ENCODE results near the gene PAFAH1B2.

PAFAH1B2 gene

GRCh38 chr11:117188620-117189081 lies 44.6 kb downstream of the PAFAH1B2 start:
- DNase-seq (ENCODE audit: low spot score), result no peak

DNA sequence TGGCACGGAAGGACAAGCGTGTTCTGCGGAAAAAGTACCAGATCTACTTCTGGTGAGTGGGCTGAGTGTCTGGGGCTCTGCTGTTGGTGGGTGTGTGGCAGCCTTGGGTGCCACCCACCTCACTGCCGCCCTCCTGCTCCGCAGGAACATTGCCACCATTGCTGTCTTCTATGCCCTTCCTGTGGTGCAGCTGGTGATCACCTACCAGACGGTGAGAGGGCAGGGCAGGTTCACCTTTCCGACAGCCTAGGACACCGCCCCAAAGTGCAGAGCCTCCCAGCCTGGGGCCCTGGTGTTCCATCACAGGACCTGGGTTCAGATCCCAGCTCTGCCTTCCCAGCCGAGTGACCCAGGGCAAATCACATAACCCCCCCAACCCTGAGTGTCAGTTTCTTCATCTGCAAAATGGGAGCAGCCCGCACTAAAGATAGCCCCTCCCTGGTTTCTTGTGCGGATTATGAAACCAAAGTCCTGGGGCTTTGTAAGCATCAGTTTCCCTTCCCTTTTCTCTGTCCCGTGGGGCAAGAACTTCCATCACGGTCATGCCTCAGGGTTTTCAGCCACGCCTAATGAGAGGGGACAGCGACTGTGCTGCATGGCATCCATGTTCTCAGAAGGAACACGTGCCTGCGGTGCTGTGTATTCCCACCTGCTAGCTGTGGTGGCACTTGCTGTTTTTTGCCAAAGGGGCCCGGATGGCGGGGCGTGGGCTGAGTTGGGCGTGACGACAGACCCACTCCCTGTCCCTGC lies 45.3 kb downstream of the PAFAH1B2 start:
- no peak for DNase-seq (ENCODE audit: low spot score)

GRCh38 chr11:117189941-117190544 lies 46.0 kb downstream of the PAFAH1B2 start:
- no peak for DNase-seq (ENCODE audit: low spot score)

DNA sequence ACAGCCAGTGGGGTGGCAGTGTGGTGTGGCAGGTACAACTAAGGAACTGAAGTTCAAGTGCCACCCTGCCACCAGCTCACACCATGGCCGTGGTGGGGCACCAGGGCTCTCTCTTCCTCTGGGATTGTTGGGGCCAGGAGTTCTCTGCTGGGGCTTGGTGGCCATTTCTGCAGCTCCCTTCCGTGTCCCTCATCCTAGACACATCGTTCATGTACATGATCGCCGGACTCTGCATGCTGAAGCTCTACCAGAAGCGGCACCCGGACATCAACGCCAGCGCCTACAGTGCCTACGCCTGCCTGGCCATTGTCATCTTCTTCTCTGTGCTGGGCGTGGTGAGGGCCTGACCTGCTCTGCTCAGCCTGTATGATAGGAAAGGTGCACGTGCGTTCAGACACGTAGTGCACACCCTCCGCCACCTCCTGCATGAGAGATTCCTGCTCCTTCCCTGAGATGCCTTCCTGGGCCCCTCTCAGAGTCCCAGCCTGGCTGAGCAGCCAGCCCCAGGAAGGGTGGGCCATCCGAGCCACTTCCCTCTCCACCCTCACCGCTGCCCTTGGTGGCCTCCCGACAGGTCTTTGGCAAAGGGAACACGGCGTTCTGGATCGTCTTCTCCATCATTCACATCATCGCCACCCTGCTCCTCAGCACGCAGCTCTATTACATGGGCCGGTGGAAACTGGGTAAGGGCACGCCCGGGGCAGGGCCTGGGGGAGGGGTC lies 47.8 kb downstream of the PAFAH1B2 start:
- DNase-seq (ENCODE audit: low spot score), result no peak

DNA sequence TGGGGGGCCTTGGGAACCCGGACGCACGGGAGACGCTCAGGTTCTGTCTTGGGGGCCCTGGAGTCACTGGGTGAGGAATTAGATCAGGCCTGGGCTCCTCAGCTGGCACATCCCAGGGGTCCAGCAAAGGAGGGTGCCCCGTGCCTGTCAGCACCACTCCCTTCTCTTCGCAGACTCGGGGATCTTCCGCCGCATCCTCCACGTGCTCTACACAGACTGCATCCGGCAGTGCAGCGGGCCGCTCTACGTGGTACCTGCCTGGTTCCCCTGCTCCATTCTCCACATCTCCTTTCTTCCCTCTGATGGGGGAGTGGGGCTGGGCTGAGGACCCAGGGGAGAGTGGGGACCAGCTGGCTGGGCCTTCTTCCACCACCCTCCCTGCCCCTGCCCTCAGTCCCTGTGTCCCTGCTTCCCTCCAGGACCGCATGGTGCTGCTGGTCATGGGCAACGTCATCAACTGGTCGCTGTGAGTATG lies 48.4 kb downstream of the PAFAH1B2 start:
- DNase-seq (ENCODE audit: low spot score), result no peak

DNA sequence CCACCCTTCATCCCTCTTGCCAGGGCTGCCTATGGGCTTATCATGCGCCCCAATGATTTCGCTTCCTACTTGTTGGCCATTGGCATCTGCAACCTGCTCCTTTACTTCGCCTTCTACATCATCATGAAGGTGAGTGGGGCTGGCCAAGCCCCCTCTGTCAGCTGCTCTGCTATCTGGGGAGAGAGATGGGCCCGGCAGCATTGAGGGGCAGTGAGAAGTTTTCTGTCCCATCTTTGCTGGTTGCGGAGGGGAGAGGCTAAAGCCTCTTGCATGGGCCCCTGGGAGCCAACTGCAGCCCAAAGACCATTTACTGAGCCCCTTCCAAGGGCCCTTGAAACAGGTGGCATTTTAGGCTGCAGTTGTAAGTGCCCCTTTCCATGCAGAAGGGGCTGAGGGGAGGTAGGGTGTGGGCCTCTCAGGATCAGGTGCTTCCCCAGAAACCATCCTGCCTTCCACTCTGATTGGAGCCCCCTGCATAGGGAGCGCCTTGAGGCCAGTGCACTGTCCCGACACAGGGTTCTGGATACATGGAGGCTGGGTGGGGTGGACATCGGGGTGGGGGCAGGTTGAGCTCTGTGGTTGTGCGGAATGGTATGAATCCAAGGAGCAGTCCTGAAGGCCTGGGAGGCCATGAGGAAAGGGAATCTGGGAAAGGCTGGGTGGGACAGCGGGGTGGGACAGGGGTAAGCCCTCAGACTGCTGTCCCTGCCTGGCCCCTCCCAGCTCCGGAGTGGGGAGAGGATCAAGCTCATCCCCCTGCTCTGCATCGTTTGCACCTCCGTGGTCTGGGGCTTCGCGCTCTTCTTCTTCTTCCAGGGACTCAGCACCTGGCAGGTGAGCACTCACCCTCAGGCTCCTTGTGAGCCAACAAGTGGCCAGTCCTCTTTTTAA lies 49.3 kb downstream of the PAFAH1B2 start:
- DNase-seq (ENCODE audit: low spot score), result no peak

DNA sequence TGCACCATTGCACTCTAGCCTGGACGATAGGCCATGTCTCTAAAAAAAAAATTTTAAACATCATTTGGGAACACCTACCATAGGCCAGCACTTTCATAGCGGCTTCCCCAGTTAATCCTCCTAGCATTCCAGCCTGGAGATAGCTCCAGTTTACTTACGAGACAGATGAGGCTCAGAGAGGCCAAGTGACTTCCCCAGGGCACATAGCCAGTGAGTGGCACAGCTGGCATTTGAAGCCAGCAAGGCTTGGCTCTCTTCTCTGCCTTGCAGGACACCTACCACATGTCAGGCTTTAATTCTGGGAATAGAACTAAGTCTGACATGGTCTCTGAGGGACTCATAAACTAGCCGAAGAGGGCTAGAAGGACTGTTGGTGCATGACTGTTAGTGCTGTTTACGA lies 50.2 kb downstream of the PAFAH1B2 start:
- DNase-seq (ENCODE audit: low spot score), result no peak

GRCh38 chr11:117195258-117195657 lies 51.2 kb downstream of the PAFAH1B2 start:
- no peak for DNase-seq (ENCODE audit: low spot score)

- DNase-seq (ENCODE audit: low spot score), result no peak
Measured at GRCh38 chr11:117195761-117196160, 51.7 kb downstream of the PAFAH1B2 start.

GRCh38 chr11:117197006-117197405 lies 52.9 kb downstream of the PAFAH1B2 start:
- DNase-seq (ENCODE audit: low spot score), result no peak

GRCh38 chr11:117197516-117198456 lies 53.7 kb downstream of the PAFAH1B2 start:
- no peak for DNase-seq (ENCODE audit: low spot score)

GRCh38 chr11:117198613-117199012 lies 54.5 kb downstream of the PAFAH1B2 start:
- DNase-seq (ENCODE audit: low spot score), result no peak

DNA sequence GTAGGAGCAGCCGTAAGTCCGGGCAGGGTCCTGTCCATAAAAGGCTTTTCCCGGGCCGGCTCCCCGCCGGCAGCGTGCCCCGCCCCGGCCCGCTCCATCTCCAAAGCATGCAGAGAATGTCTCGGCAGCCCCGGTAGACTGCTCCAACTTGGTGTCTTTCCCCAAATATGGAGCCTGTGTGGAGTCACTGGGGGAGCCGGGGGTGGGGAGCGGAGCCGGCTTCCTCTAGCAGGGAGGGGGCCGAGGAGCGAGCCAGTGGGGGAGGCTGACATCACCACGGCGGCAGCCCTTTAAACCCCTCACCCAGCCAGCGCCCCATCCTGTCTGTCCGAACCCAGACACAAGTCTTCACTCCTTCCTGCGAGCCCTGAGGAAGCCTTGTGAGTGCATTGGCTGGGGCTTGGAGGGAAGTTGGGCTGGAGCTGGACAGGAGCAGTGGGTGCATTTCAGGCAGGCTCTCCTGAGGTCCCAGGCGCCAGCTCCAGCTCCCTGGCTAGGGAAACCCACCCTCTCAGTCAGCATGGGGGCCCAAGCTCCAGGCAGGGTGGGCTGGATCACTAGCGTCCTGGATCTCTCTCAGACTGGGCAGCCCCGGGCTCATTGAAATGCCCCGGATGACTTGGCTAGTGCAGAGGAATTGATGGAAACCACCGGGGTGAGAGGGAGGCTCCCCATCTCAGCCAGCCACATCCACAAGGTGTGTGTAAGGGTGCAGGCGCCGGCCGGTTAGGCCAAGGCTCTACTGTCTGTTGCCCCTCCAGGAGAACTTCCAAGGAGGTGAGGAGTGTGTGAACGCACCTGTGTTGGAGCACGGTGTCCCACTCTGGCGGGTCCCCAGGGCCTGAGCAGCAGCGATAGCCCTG lies 55.2 kb downstream of the PAFAH1B2 start, which contains the start of gene TAGLN:
TSS of gene TAGLN (plus strand) at position 318 of the 863 bp plus-strand sequence. CDS start 3,644 bp downstream, outside the sequence.
- peak; percentile 96 for DNase-seq (ENCODE audit: low spot score)

GRCh38 chr11:117199916-117200812 lies 56.1 kb downstream of the PAFAH1B2 start:
- DNase-seq (ENCODE audit: low spot score), result no peak

DNA sequence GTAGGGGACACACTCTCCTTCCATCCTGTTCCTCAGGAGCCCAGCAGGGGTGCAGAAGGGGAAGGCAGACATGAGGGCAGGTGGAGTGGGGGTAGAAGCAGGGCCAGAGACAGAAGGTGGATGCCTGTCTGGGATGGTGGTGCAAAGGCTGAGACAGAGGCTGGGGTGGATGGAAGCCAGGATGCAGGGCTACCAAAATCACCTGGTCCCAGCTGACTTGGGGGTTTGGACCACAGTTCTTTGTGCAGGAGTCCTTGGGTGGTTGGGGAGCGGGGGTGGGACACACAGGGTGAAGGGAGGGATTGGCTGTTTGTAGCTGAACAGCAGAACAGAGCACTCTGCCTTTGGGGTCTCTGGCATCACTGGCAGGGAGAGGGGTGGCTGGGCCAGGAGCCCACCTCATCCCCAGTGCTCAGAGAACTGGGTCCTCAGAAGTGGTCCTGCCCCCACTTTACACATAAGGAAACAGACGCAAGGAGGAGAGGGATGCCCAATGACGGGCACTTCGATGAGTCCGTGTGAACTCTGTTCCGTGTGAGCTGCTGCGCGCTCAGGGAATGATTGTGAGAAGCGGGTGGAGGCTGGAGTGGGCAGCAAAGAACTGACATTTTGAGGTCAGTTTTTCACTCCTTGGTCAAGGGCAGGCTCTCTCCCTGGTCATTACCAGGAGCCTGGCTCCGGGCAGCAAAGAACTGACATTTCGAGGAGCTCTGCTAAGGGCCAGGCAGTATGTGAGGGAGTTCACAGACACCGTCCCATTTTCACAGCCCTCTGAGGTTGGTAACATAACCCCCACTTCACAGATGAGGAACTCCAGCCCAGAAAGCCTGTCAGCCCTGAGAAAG lies 56.9 kb downstream of the PAFAH1B2 start:
- no peak for DNase-seq (ENCODE audit: low spot score)

GRCh38 chr11:117201658-117202305 lies 57.7 kb downstream of the PAFAH1B2 start:
- DNase-seq (ENCODE audit: low spot score), result no peak

All from AG08395 (cell line).